Left renal cortex interstitium (tissue), 4 donors: ENCODE measurements around the gene SCN9A. TPM values are rescaled to one million over a fixed set of nuclear protein-coding genes. Genes with fewer than 3 reads are reported as not detected.

Experiments used
- polyA plus RNA-seq, 4 donors: library from polyadenylated mRNA; unstranded; fragments of 120-200 nt; gene quantifications; one replicate each; pipeline ENCODE4 v1.2.1, GENCODE V29; 2013; ENCODE audit not compliant: insufficient read length in 4 of 4

Gene SCN9A
- polyA plus RNA-seq, 4 donors: 1.4 to 1.9 (median 1.7) TPM

Other genes with a start within 250 kb of the SCN9A start
- under 1 TPM; 0.10 to 0.47 (median 0.17) TPM for gene SCN1A, start 247.9 kb downstream of the SCN9A start, polyA plus RNA-seq
- 10 to 100 TPM; 10.6 to 14.3 (median 11.8) TPM for gene SCN7A, start 118.3 kb upstream of the SCN9A start, polyA plus RNA-seq